Kidney epithelial cell (primary cell): ENCODE measurements around the gene CHORDC1. TPM values are rescaled to one million over a fixed set of nuclear protein-coding genes. Genes with fewer than 3 reads are reported as not detected.
"Not testable (repeated sequence)": the region's sequence is repeated elsewhere in the genome, so short reads cannot be mapped to it uniquely, and the experiment has no call there.

Source experiments
- DNase-seq: peaks from one replicate; pipeline ENCODE4 v3.0.0-alpha.2; 2010; ENCODE audit warnings: low read depth
- H3K27me3 ChIP-seq: 2 replicates; pipeline ENCODE4 v1.6.0; 2011; ENCODE audit warnings: low read length; ENCODE audit not compliant: control insufficient read depth, insufficient read depth
- H3K36me3 ChIP-seq: 2 replicates; pipeline ENCODE4 v1.5.1; 2011; ENCODE audit warnings: low read length; ENCODE audit not compliant: control insufficient read depth, insufficient read depth
- H3K4me3 ChIP-seq: 2 replicates; pipeline ENCODE4 v1.5.1; 2011; ENCODE audit warnings: low read depth, mild to moderate bottlenecking, control low read depth, low read length
- CTCF ChIP-seq: IDR thresholded peaks from 2 replicates; pipeline ENCODE4 v1.5.1; 2011; ENCODE audit warnings: mild to moderate bottlenecking, moderate library complexity, low read length, control low read depth, inconsistent platforms; ENCODE audit not compliant: insufficient read depth, poor library complexity, severe bottlenecking
- total RNA-seq: library from RNA; depleted of rRNA; stranded (reverse); fragments of >200 nt; gene quantifications from 2 replicates; pipeline ENCODE4 v1.2.3, GENCODE V29; 2015

Gene CHORDC1
- total RNA-seq, 1 donor from 2014 or later: 48.3 TPM

- no peak for DNase-seq
- H3K36me3 ChIP-seq: no peaks in the 10 kb centered on the region
- H3K4me3 ChIP-seq: no peak overlapping the region
- no peaks in the 10 kb centered on the region for H3K27me3 ChIP-seq
- no peak for TF ChIP-seq CTCF
Observed at GRCh38 chr11:90171359-90171758, 51.5 kb downstream of the CHORDC1 start.

GRCh38 chr11:90168571-90168970 lies 54.3 kb downstream of the CHORDC1 start:
- Histone ChIP-seq H3K4me3 (no peak overlapping the region), H3K36me3 (no peaks in the 10 kb centered on the region), H3K27me3 (no peaks in the 10 kb centered on the region)
- TF ChIP-seq CTCF: no peak
- DNase-seq: no peak

- not testable (repeated sequence) for DNase-seq
Observed at GRCh38 chr11:90167704-90168103, 55.1 kb downstream of the CHORDC1 start.

GRCh38 chr11:90166982-90167573 lies 55.8 kb downstream of the CHORDC1 start:
- DNase-seq, H3K27me3 ChIP-seq, H3K36me3 ChIP-seq, H3K4me3 ChIP-seq: not testable (repeated sequence)

More at GRCh38 chr11:90167704-90168103, 55.1 kb downstream of the CHORDC1 start:
- H3K36me3 ChIP-seq, H3K4me3 ChIP-seq, H3K27me3 ChIP-seq: not testable (repeated sequence)

Other genes with a start within 250 kb of the CHORDC1 start
- not detected in 2 replicates for gene TRIM49C, start 191.9 kb downstream of the CHORDC1 start, total RNA-seq
- gene UBTFL1, start 137.1 kb downstream of the CHORDC1 start, total RNA-seq: not detected in 2 replicates
- 0.27 and 0.88 TPM in 2 replicates for gene NAALAD2, start 88.4 kb downstream of the CHORDC1 start, total RNA-seq